Measurements from ENCODE around the gene SKOR1. TPM values are rescaled to one million over a fixed set of nuclear protein-coding genes. Genes with fewer than 3 reads are reported as not detected.
A peak's percentile ranks its signal among the peaks of the same experiment; 100 is the strongest.

SKOR1 gene
- total and polyA plus RNA-seq, 7 donors, result 0.06 to 0.48 (median 0.13) TPM

DNA sequence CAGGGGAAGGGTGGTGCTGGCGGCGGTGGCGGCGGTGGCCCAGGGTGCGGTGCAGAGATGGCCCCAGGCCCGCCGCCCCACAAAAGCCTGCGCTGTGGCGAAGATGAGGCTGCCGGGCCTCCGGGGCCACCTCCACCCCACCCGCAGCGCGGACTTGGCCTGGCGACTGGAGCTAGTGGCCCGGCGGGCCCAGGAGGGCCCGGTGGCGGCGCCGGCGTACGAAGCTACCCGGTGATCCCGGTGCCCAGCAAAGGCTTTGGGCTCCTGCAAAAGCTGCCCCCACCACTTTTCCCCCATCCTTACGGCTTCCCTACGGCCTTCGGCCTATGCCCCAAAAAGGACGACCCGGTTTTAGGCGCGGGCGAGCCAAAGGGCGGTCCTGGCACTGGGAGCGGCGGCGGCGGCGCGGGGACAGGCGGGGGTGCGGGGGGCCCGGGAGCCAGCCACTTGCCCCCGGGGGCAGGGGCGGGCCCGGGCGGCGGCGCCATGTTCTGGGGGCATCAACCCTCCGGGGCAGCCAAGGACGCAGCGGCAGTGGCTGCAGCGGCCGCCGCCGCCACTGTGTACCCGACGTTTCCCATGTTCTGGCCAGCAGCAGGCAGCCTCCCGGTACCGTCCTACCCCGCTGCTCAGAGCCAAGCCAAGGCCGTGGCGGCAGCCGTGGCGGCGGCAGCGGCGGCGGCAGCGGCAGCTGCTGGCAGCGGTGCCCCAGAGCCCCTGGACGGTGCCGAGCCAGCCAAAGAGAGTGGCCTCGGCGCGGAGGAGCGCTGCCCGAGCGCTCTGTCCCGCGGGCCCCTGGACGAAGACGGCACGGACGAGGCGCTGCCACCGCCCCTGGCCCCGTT lies 1.6 kb downstream of the SKOR1 start:
- intact Hi-C loops (cut with DNase I), result no loop called here
- WGBS, 3 donors, result 4% methylated on average over 55 to 88 of the region's 88 CpGs
- H3K36me3 ChIP-seq (ENCODE audit: insufficient read depth in 1 of 2, low read depth in 1 of 2), result no peaks in the 10 kb centered on the region
- no peak overlapping the region for H3K4me3 ChIP-seq
- peaks cover 0 to 97% (median 67%) of the 10 kb centered on the region in 3 donors for H3K27me3 ChIP-seq (ENCODE audit: insufficient read depth in 3 of 3, low read length in 2 of 3)
- H3K4me1 ChIP-seq, result peaks cover 13% of the 10 kb centered on the region
- peak in 1 of 2 donors; percentile 49 for DNase-seq
- TF ChIP-seq, protein P1, sequence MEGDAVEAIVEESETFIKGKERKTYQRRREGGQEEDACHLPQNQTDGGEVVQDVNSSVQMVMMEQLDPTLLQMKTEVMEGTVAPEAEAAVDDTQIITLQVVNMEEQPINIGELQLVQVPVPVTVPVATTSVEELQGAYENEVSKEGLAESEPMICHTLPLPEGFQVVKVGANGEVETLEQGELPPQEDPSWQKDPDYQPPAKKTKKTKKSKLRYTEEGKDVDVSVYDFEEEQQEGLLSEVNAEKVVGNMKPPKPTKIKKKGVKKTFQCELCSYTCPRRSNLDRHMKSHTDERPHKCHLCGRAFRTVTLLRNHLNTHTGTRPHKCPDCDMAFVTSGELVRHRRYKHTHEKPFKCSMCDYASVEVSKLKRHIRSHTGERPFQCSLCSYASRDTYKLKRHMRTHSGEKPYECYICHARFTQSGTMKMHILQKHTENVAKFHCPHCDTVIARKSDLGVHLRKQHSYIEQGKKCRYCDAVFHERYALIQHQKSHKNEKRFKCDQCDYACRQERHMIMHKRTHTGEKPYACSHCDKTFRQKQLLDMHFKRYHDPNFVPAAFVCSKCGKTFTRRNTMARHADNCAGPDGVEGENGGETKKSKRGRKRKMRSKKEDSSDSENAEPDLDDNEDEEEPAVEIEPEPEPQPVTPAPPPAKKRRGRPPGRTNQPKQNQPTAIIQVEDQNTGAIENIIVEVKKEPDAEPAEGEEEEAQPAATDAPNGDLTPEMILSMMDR (IDR thresholded peaks at IDR 0.05), result no peak
- ATAC-seq, result peak in 2 of 4 donors; percentile 9 to 19
- no peaks in the 10 kb centered on the region for H3K9me3 ChIP-seq
- H3K27ac ChIP-seq, result no peak overlapping the region

DNA sequence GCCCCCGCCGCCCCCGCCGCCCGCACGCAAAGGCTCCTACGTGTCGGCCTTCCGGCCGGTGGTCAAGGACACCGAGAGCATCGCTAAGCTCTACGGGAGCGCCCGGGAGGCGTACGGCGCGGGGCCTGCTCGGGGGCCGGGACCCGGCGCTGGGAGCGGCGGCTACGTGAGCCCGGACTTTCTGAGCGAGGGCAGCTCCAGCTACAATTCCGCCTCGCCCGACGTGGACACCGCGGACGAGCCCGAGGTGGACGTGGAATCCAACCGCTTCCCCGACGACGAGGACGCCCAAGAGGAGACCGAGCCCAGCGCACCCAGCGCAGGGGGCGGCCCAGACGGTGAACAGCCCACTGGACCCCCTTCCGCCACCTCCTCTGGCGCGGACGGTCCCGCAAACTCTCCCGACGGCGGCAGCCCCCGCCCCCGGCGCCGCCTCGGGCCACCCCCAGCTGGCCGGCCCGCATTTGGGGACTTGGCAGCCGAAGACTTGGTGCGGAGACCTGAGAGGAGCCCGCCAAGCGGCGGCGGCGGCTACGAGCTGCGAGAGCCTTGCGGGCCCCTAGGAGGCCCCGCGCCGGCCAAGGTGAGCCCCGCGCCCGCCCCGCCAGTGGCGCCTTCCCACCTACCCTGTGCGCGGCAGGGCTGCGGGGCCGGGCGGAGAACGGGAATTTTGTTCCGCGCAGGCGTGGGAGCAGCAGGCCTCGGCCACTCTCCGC lies 2.4 kb downstream of the SKOR1 start:
- ATAC-seq, result no peak

DNA sequence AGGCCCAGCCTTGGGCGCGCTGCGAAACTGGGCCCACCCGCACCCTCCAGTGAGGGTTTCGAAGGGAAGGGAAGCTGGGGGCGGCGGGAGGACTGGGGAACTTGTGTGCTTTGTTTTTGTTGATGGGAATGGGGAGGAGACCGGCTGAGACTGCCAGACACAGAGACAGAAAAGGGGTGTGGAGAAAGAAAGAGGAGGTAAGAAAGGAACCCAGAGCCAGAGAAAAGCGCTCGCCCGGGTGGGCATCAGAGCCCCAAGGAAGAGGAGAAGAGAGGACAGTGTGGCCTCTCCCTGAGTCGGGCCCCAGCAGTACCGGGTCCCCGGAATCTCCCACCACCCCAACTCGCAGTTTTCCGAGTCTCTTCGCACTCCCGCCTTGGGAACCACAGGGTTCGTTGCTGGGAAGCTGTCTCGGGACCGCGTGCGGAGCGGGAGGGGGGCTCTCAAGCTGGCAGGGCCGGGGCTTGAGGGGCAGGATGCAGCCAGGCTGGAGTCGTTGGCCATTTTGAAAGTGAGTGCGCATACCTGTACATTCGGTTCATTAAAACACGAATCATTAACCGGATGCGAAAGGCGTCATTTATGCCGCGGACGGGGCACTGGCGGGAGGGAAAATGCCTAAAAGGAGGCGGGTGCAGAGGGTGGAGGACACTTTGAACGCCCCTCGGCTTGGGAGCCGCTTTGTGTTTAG lies 3.1 kb downstream of the SKOR1 start:
- 38 to 50% (median 49%) methylated on average over 40 of the region's 40 CpGs for whole genome bisulfite sequencing, 3 donors
- Histone ChIP-seq H3K9me3 (no peaks in the 10 kb centered on the region), H3K27ac (no peak overlapping the region), H3K27me3 (ENCODE audit: insufficient read depth in 3 of 3, low read length in 2 of 3) (peaks cover 0 to 97% (median 61%) of the 10 kb centered on the region in 3 donors), H3K36me3 (ENCODE audit: insufficient read depth in 1 of 2, low read depth in 1 of 2) (no peaks in the 10 kb centered on the region), H3K4me3 (no peak overlapping the region), H3K4me1 (peaks cover 7% of the 10 kb centered on the region)
- intact Hi-C loops (cut with DNase I), result no loop called here
- TF ChIP-seq, protein P1 (IDR thresholded peaks at IDR 0.05), result no peak
- DNase-seq (no peak), ATAC-seq (no peak)

More for the DNA sequence above, 2.4 kb downstream of the SKOR1 start:
- no peaks in the 10 kb centered on the region for H3K9me3 ChIP-seq
- H3K4me1 ChIP-seq, result peaks cover 8% of the 10 kb centered on the region
- intact Hi-C loops (cut with DNase I), result no loop called here
- no peak overlapping the region for H3K4me3 ChIP-seq
- H3K27me3 ChIP-seq (ENCODE audit: insufficient read depth in 3 of 3, low read length in 2 of 3), result peaks cover 0 to 97% (median 62%) of the 10 kb centered on the region in 3 donors
- H3K27ac ChIP-seq, result no peak overlapping the region
- TF ChIP-seq, protein P1 (IDR thresholded peaks at IDR 0.05), result no peak
- 11 to 15% (median 12%) methylated on average over 62 to 91 of the region's 91 CpGs for WGBS, 3 donors
- DNase-seq, result peak in 1 of 2 donors; percentile 47
- H3K36me3 ChIP-seq (ENCODE audit: insufficient read depth in 1 of 2, low read depth in 1 of 2), result no peaks in the 10 kb centered on the region

DNA sequence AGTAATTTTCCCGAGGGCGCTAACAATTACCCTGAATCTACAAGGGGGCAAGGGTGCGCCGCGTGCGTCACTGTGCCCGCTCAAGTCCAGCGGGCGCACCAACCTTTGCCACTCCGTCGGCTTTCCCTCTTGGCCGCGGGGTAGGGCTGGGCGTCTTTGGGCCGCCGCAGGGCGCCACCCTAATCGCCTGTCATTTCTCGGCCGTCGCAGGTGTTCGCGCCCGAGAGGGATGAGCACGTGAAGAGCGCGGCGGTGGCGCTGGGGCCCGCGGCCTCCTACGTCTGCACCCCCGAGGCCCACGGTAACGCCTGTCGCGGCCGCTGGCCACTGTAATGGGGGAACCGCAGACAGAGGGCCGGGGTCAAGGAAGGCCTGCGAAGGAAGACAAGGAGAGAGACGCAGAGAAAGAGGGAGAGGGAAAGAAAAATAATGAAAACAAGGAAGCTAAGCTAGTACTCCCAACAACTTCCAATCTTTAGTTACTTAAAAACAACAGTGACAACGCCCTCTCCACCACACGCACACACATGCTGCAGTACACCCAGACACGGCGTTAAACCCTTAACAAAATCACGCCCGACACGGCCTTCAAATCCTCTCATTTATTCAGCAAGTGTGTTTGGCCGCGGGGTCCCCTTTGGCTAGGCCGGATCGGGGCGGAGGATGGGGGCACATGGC lies 3.8 kb downstream of the SKOR1 start:
- ATAC-seq (no peak), DNase-seq (peak in 1 of 2 donors; percentile 29)
- TF ChIP-seq, protein P1 (IDR thresholded peaks at IDR 0.05), result no peak
- Histone ChIP-seq H3K27ac (no peak overlapping the region), H3K4me3 (no peak overlapping the region), H3K4me1 (peaks cover 13% of the 10 kb centered on the region), H3K9me3 (no peaks in the 10 kb centered on the region), H3K27me3 (ENCODE audit: insufficient read depth in 3 of 3, low read length in 2 of 3) (peaks cover 0 to 97% (median 60%) of the 10 kb centered on the region in 3 donors), H3K36me3 (ENCODE audit: insufficient read depth in 1 of 2, low read depth in 1 of 2) (no peaks in the 10 kb centered on the region)
- intact Hi-C loops (cut with DNase I), result no loop called here
- 44 to 51% (median 46%) methylated on average over 45 to 54 of the region's 54 CpGs for WGBS, 3 donors
